Nasal cavity respiratory epithelium epithelial cell of viscerocranial mucosa (primary cell): ENCODE results near the gene GPRASP3. TPM values are rescaled to one million over a fixed set of nuclear protein-coding genes. Genes with fewer than 3 reads are reported as not detected.

Experiments
- total RNA-seq: library from RNA; depleted of rRNA; stranded (reverse); fragments of >200 nt; gene quantifications from 2 replicates; pipeline ENCODE4 v1.2.3, GENCODE V29; 2014

GPRASP3 gene
- 2.7 and 5.2 TPM in 2 replicates for total RNA-seq

GRCh38 chrX:102720237-102721168 lies at the start of gene GPRASP3:
Gene GPRASP3 (plus strand): TSS chrX:102720743. CDS start chrX:102748996, 28,253 bp downstream.

DNA sequence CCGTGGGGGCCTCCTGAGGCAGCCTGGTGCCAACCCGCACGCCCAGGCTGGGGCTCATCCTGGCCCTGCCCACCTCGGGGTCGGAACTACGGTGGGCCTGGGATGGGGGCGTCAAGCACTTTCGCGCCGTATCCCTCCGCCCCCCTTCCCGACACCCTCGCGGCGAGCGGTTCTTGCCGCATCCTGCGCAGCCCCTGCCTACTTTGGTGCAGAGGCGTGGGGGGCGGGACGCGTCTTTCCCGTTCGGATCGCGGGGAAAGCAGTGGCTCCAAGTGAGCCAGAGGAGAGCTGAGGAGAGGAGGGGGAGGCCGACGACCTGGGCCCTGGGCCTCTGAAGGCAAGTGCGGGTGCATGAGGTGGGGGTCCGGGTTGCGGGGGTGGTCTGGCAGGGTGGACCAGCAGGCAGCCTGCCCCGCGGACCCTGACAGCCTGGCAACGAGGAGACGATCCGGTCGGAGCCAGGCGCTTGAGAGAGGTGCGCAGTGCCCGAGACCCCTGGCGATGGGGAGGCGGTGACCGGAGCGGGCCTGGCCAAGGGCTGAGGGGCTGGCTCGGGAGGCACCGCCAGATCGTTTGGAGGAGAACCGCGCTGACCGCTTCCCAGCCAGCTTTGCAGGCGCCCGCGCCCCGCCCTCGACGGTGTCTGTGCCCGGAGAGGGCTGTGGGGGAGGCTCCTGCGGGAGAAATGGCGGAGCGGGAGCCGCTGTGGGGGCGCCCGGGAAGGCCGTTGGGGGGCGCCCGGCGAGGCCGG lies 8.2 kb upstream of the GPRASP3 start, which contains the start of gene GPRASP2:
GPRASP2 (plus strand) TSS at position 233 of the 751 bp plus-strand sequence. CDS start 2,422 bp downstream, outside the sequence.

Other genes with a start within 250 kb of the GPRASP3 start
- not detected in 2 replicates for gene TCP11X2, start 248.9 kb upstream of the GPRASP3 start, total RNA-seq
- gene TMSB15A, start 204.0 kb upstream of the GPRASP3 start, total RNA-seq = not detected in 2 replicates
- gene ARMCX5, start 121.2 kb upstream of the GPRASP3 start, total RNA-seq = 17.8 and 21.1 TPM in 2 replicates
- gene GPRASP1, start 69.3 kb upstream of the GPRASP3 start, total RNA-seq = 0.34 and 1.3 TPM in 2 replicates
- 8.2 and 11.6 TPM in 2 replicates for gene GPRASP2, start 8.3 kb upstream of the GPRASP3 start, total RNA-seq
- 0.57 TPM in 1 of 2 replicates, not detected in the other for gene RAB40AL, start 216.5 kb downstream of the GPRASP3 start, total RNA-seq